ENCODE measurements around the gene ADAT1.

Gene ADAT1

DNA sequence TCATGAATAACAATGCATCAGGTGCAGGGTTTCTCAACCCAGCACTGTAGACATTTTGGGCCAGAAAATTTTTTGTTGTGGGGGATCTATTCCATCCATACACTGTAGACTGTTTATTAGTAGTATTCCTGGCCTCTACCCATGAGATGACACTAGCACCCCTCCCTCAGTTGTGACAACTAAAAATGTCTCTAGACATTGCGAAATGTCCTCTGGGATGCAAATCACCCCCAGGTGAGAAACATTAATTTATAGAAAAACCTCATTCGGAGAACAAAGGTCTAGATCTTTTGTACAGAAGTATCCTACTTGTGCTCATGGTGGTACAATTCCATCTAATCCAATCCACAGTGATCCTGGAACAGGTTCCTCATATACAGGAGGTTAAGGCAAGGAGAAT lies 4.3 kb downstream of the ADAT1 start:
- no peak for DNase-seq
- no peaks in the 10 kb centered on the region for H3K36me3 ChIP-seq (replicated peaks; ENCODE audit: insufficient read depth, low read length)
- H3K27me3 ChIP-seq (replicated peaks; ENCODE audit: insufficient read depth, low read length), result no peaks in the 10 kb centered on the region
- no peak overlapping the region for H3K4me2 ChIP-seq (ENCODE audit: low read depth, low read length)
- no peaks in the 10 kb centered on the region for H3K9me3 ChIP-seq (replicated peaks; ENCODE audit: insufficient read depth, low read length)
- no peak overlapping the region for H3K4me3 ChIP-seq (ENCODE audit: low read length)
- H3K4me1 ChIP-seq (ENCODE audit: low read length), result no peaks in the 10 kb centered on the region
- H3K9ac ChIP-seq (ENCODE audit: low read length), result no peak overlapping the region
- H4K20me1 ChIP-seq (ENCODE audit: insufficient read depth, low read length), result no peaks in the 10 kb centered on the region
- H3K79me2 ChIP-seq (ENCODE audit: low read length), result peaks cover 5% of the 10 kb centered on the region
- H3K9me2 ChIP-seq (replicated peaks; ENCODE audit: insufficient read depth, low read length), result no peaks in the 10 kb centered on the region
- no peak for TF ChIP-seq EZH2phosphoT487 (IDR thresholded peaks at IDR 0.05; ENCODE audit: low read length)
- TF ChIP-seq, protein P1, sequence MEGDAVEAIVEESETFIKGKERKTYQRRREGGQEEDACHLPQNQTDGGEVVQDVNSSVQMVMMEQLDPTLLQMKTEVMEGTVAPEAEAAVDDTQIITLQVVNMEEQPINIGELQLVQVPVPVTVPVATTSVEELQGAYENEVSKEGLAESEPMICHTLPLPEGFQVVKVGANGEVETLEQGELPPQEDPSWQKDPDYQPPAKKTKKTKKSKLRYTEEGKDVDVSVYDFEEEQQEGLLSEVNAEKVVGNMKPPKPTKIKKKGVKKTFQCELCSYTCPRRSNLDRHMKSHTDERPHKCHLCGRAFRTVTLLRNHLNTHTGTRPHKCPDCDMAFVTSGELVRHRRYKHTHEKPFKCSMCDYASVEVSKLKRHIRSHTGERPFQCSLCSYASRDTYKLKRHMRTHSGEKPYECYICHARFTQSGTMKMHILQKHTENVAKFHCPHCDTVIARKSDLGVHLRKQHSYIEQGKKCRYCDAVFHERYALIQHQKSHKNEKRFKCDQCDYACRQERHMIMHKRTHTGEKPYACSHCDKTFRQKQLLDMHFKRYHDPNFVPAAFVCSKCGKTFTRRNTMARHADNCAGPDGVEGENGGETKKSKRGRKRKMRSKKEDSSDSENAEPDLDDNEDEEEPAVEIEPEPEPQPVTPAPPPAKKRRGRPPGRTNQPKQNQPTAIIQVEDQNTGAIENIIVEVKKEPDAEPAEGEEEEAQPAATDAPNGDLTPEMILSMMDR (IDR thresholded peaks at IDR 0.05; ENCODE audit: low read length), result no peak
- no peak for TF ChIP-seq EZH2 (optimal IDR thresholded peaks at IDR 0.05; ENCODE audit: low read depth, low read length)
- H3K27ac ChIP-seq (ENCODE audit: low read length), result no peak overlapping the region
- no peak overlapping the region for H2AFZ ChIP-seq (ENCODE audit: low read length)
- H3F3A ChIP-seq (ENCODE audit: insufficient read depth, low read length), result peaks cover 3% of the 10 kb centered on the region; the same call in 1 of the 2 replicates

DNA sequence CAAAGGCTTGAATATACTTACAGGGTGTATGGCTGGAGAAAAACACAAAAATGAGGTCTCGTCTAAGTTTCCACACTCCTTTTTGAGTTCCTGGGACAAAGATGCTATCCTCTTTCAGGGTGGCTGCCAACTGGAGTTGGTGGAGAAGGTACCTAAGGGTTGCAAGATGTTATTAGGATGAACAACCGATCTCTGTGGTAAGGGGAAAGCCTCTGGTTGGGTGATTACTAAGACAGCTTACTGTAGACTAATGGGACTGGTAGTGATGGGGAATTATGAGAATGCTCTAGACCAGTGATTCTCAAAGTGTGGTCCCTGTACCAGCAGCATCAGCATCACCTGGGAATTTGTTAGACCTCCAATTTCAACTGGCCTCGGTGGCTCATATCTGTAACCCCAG lies 6.0 kb downstream of the ADAT1 start:
- Histone ChIP-seq H3K36me3 (replicated peaks; ENCODE audit: insufficient read depth, low read length) (no peaks in the 10 kb centered on the region), H3K9me3 (replicated peaks; ENCODE audit: insufficient read depth, low read length) (no peaks in the 10 kb centered on the region), H3K4me3 (ENCODE audit: low read length) (no peak overlapping the region), H3K4me1 (ENCODE audit: low read length) (no peaks in the 10 kb centered on the region), H3K27me3 (replicated peaks; ENCODE audit: insufficient read depth, low read length) (no peaks in the 10 kb centered on the region), H3K27ac (ENCODE audit: low read length) (no peak overlapping the region), H3K9me2 (replicated peaks; ENCODE audit: insufficient read depth, low read length) (no peaks in the 10 kb centered on the region), H2AFZ (ENCODE audit: low read length) (no peak overlapping the region), H3F3A (ENCODE audit: insufficient read depth, low read length) (no peaks in the 10 kb centered on the region), H3K4me2 (ENCODE audit: low read depth, low read length) (no peak overlapping the region), H4K20me1 (ENCODE audit: insufficient read depth, low read length) (no peaks in the 10 kb centered on the region), H3K9ac (ENCODE audit: low read length) (no peak overlapping the region), H3K79me2 (ENCODE audit: low read length) (peaks cover 2% of the 10 kb centered on the region)
- TF ChIP-seq EZH2phosphoT487 (IDR thresholded peaks at IDR 0.05; ENCODE audit: low read length) (no peak), EZH2 (optimal IDR thresholded peaks at IDR 0.05; ENCODE audit: low read depth, low read length) (no peak)
- TF ChIP-seq, protein P1 (IDR thresholded peaks at IDR 0.05; ENCODE audit: low read length), result no peak
- no peak for DNase-seq

DNA sequence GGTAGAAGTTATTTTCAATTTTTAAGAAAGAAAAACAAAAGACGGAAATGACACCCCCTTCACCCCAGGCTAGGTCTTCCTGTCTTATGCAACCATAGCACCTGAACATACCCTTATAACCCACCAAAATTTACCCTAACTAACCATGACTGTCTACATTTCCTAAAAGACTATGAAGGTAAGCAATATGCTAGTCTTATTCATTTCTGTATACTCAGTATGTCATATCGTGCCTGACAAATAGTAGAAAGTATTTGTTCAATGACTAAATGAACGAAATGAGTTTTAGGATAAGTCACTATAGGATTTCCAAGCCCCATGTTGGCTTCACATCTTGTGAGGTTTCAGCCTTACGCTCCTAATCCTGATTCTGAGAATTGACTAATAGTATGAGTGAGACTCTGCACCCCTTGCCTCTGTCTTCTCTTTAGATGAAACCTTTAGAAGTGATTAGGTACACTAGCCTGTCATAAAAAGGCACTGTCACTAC lies 6.5 kb downstream of the ADAT1 start:
- Histone ChIP-seq H3K79me2 (ENCODE audit: low read length) (no peaks in the 10 kb centered on the region), H3K4me3 (ENCODE audit: low read length) (no peak overlapping the region), H3F3A (ENCODE audit: insufficient read depth, low read length) (no peaks in the 10 kb centered on the region), H3K9me2 (replicated peaks; ENCODE audit: insufficient read depth, low read length) (no peaks in the 10 kb centered on the region), H3K4me2 (ENCODE audit: low read depth, low read length) (no peak overlapping the region), H4K20me1 (ENCODE audit: insufficient read depth, low read length) (no peaks in the 10 kb centered on the region), H3K27ac (ENCODE audit: low read length) (no peak overlapping the region), H3K4me1 (ENCODE audit: low read length) (no peaks in the 10 kb centered on the region), H3K36me3 (replicated peaks; ENCODE audit: insufficient read depth, low read length) (no peaks in the 10 kb centered on the region), H3K9me3 (replicated peaks; ENCODE audit: insufficient read depth, low read length) (no peaks in the 10 kb centered on the region), H3K9ac (ENCODE audit: low read length) (no peak overlapping the region), H3K27me3 (replicated peaks; ENCODE audit: insufficient read depth, low read length) (no peaks in the 10 kb centered on the region), H2AFZ (ENCODE audit: low read length) (no peak overlapping the region)
- TF ChIP-seq EZH2phosphoT487 (IDR thresholded peaks at IDR 0.05; ENCODE audit: low read length) (no peak), EZH2 (optimal IDR thresholded peaks at IDR 0.05; ENCODE audit: low read depth, low read length) (no peak)
- TF ChIP-seq, protein P1 (IDR thresholded peaks at IDR 0.05; ENCODE audit: low read length), result no peak
- DNase-seq, result no peak

Data from MM.1S (cell line).